ENCODE measurements around the gene CHADL. TPM values are rescaled to one million over a fixed set of nuclear protein-coding genes. Genes with fewer than 3 reads are reported as not detected.

Gene CHADL
- total and polyA plus RNA-seq, 7 donors, result 0.32 to 2.0 (median 0.62) TPM

GRCh38 chr22:41193829-41194228 is 46.9 kb downstream of the CHADL start:
- DNase-seq (no peak), ATAC-seq (no peak)
- no peaks in the 10 kb centered on the region for H3K36me3 ChIP-seq (ENCODE audit: insufficient read depth in 1 of 2, low read depth in 1 of 2)
- WGBS, 3 donors, result 92 to 94% (median 93%) methylated on average over 6 of the region's 6 CpGs
- no peaks in the 10 kb centered on the region for H3K9me3 ChIP-seq
- H3K4me3 ChIP-seq, result no peak overlapping the region
- intact Hi-C loops (cut with DNase I), result no loop called here
- H3K4me1 ChIP-seq, result peaks cover 11% of the 10 kb centered on the region
- TF ChIP-seq CTCF (IDR thresholded peaks at IDR 0.05), result no peak
- H3K27me3 ChIP-seq (ENCODE audit: insufficient read depth in 3 of 3, low read length in 2 of 3), result no peaks in the 10 kb centered on the region
- no peak overlapping the region for H3K27ac ChIP-seq

GRCh38 chr22:41191467-41191866 is 49.3 kb downstream of the CHADL start:
- Histone ChIP-seq H3K36me3 (ENCODE audit: insufficient read depth in 1 of 2, low read depth in 1 of 2) (no peaks in the 10 kb centered on the region), H3K4me3 (no peak overlapping the region), H3K27me3 (ENCODE audit: insufficient read depth in 3 of 3, low read length in 2 of 3) (no peaks in the 10 kb centered on the region), H3K4me1 (peaks cover under 1% of the 10 kb centered on the region), H3K9me3 (no peaks in the 10 kb centered on the region), H3K27ac (no peak overlapping the region)
- whole genome bisulfite sequencing, 3 donors, result 80 to 87% (median 87%) methylated on average over 2 of the region's 2 CpGs
- ATAC-seq (no peak), DNase-seq (no peak)
- no peak for TF ChIP-seq CTCF (IDR thresholded peaks at IDR 0.05)
- intact Hi-C loops (cut with DNase I), result no loop called here

- no peak for TF ChIP-seq CTCF (IDR thresholded peaks at IDR 0.05)
- Histone ChIP-seq H3K4me1 (peaks cover 15% of the 10 kb centered on the region), H3K27me3 (ENCODE audit: insufficient read depth in 3 of 3, low read length in 2 of 3) (no peaks in the 10 kb centered on the region), H3K27ac (no peak overlapping the region), H3K9me3 (no peaks in the 10 kb centered on the region), H3K4me3 (no peak overlapping the region), H3K36me3 (ENCODE audit: insufficient read depth in 1 of 2, low read depth in 1 of 2) (peaks cover 0 to 9% of the 10 kb centered on the region in 2 donors)
- ATAC-seq (no peak), DNase-seq (no peak)
- intact Hi-C loops (cut with DNase I), result no loop called here
- 51 to 63% (median 56%) methylated on average over 3 of the region's 3 CpGs for WGBS, 3 donors
Measured at GRCh38 chr22:41184679-41185078, 56.1 kb downstream of the CHADL start.

- Histone ChIP-seq H3K4me1 (peaks cover 35% of the 10 kb centered on the region), H3K4me3 (no peak overlapping the region), H3K9me3 (no peaks in the 10 kb centered on the region), H3K27ac (peak overlapping the region; percentile 78), H3K27me3 (ENCODE audit: insufficient read depth in 3 of 3, low read length in 2 of 3) (no peaks in the 10 kb centered on the region), H3K36me3 (ENCODE audit: insufficient read depth in 1 of 2, low read depth in 1 of 2) (peaks cover 0 to 36% of the 10 kb centered on the region in 2 donors)
- ATAC-seq (peak; percentile 65 to 77 (median 72)), DNase-seq (peak in 1 of 2 donors; percentile 74)
- intact Hi-C loops (cut with DNase I), result no loop called here
- TF ChIP-seq CTCF (IDR thresholded peaks at IDR 0.05), result no peak
- WGBS, 3 donors, result 25 to 38% (median 26%) methylated on average over 15 of the region's 15 CpGs
Measured at GRCh38 chr22:41181349-41182241, 59.1 kb downstream of the CHADL start.

Data from psoas muscle (tissue), 8 donors.